K562 (cell line): ENCODE data around the gene ERICH2. TPM values are rescaled to one million over a fixed set of nuclear protein-coding genes. Genes with fewer than 3 reads are reported as not detected.

Experiments used
- ADNP ChIP-seq: fragments of 200-800 bp; sonication (Bioruptor generic); IDR thresholded peaks from 2 replicates; pipeline ENCODE4 v1.6.1; 2016; ENCODE audit warnings: missing genetic modification characterization, missing compliant biosample characterization
- ARID3A ChIP-seq: IDR thresholded peaks from 2 replicates; pipeline ENCODE4 v1.6.1; 2012; ENCODE audit warnings: low read depth, low read length, improper control_type of control experiment, borderline replicate concordance
- DEAF1 ChIP-seq: fragments of 450-650 bp; formaldehyde crosslinking; IDR thresholded peaks from 2 replicates; pipeline ENCODE4 v1.4.0; 2020; ENCODE audit warnings: mild to moderate bottlenecking, moderate library complexity
- DMBX1 ChIP-seq: fragments of 250-450 bp; sonication (Bioruptor Pico); IDR thresholded peaks from 2 replicates; pipeline ENCODE4 v1.8.0; 2022; ENCODE audit warnings: inconsistent platforms, mild to moderate bottlenecking, moderate library complexity, borderline replicate concordance
- FOXK1 ChIP-seq: sonication (generic); formaldehyde crosslinking; IDR thresholded peaks from 2 replicates; pipeline ENCODE4 v1.8.0; 2022; ENCODE audit warnings: missing genetic modification reagents, mild to moderate bottlenecking, borderline replicate concordance
- FOXK2 ChIP-seq, 2 experiments: fragments of 450-650 bp; IDR thresholded peaks in 1 of 2; conservative IDR thresholded peaks in 1 of 2; 2 replicates each; pipeline ENCODE4 v1.6.1; 2016; ENCODE audit warnings: low read depth in 2 of 2, mild to moderate bottlenecking in 1 of 2
- KDM1A ChIP-seq, 2 experiments: fragments of 450-650 bp; IDR thresholded peaks; 2 replicates each; pipeline ENCODE4 v1.6.1; 2016; ENCODE audit warnings: mild to moderate bottlenecking in 2 of 2
- MYC ChIP-seq, 2 experiments: fragments of 250-450 bp in 1 of 2; sonication (Bioruptor Pico) in 1 of 2; IDR thresholded peaks; 2 replicates each; pipeline versions ENCODE4 v1.5.1 to v1.6.1; 2012 to 2021; ENCODE audit warnings: low read depth in 2 of 2, borderline replicate concordance in 1 of 2, improper control_type of control experiment in 1 of 2, low read length in 1 of 2, mild to moderate bottlenecking in 1 of 2, moderate library complexity in 1 of 2
- NFRKB ChIP-seq: fragments of 450-650 bp; IDR thresholded peaks from 2 replicates; pipeline ENCODE4 v1.6.1; 2016; ENCODE audit warnings: low read depth
- NFXL1 ChIP-seq: fragments of 450-650 bp; formaldehyde crosslinking; IDR thresholded peaks from 2 replicates; pipeline ENCODE4 v1.4.0; 2021; ENCODE audit warnings: mild to moderate bottlenecking
- PHF21A ChIP-seq: fragments of 450-650 bp; IDR thresholded peaks from 2 replicates; pipeline ENCODE4 v1.6.1; 2017; ENCODE audit warnings: low read depth, borderline replicate concordance
- POLR2G ChIP-seq: fragments of 200-400 bp; formaldehyde crosslinking; IDR thresholded peaks from 2 replicates; pipeline ENCODE4 v1.6.1; 2017; ENCODE audit warnings: low read depth, mild to moderate bottlenecking, antibody characterized with exemption, low read length, moderate library complexity
- POLR3G ChIP-seq: IDR thresholded peaks from 2 replicates; pipeline ENCODE4 v1.6.1; 2011; ENCODE audit not compliant: insufficient read length, insufficient replicate concordance; ENCODE audit errors: extremely low read depth
- RCOR1 ChIP-seq, 2 experiments: IDR thresholded peaks; 2 replicates each; pipeline ENCODE4 v1.6.1; 2012; ENCODE audit warnings: low read depth in 2 of 2, low read length in 2 of 2, borderline replicate concordance in 1 of 2, improper control_type of control experiment in 1 of 2
- SMARCC2 ChIP-seq: fragments of 450-650 bp; IDR thresholded peaks from 2 replicates; pipeline ENCODE4 v1.6.1; 2017; ENCODE audit warnings: antibody characterized with exemption, moderate library complexity, mild to moderate bottlenecking, low read depth
- SNAPC5 ChIP-seq: fragments of 250-450 bp; sonication (Bioruptor Pico); IDR thresholded peaks from 2 replicates; pipeline ENCODE4 v1.8.0; 2021; ENCODE audit warnings: moderate library complexity, mild to moderate bottlenecking, inconsistent platforms
- SREBF1 ChIP-seq: fragments of 150-350 bp; IDR thresholded peaks from 2 replicates; pipeline ENCODE4 v1.6.1; 2014; ENCODE audit warnings: antibody characterized with exemption, low read depth, low read length, borderline replicate concordance
- SREBF2 ChIP-seq: sonication (generic); formaldehyde crosslinking; IDR thresholded peaks from 2 replicates; pipeline ENCODE4 v1.4.0; 2020; ENCODE audit warnings: mild to moderate bottlenecking, missing genetic modification reagents
- TAF9B ChIP-seq: fragments of 450-650 bp; IDR thresholded peaks from 2 replicates; pipeline ENCODE4 v1.6.1; 2018; ENCODE audit warnings: mild to moderate bottlenecking; ENCODE audit not compliant: partially characterized antibody
- TCF15 ChIP-seq: fragments of 250-450 bp; sonication (Bioruptor Pico); IDR thresholded peaks from 2 replicates; pipeline ENCODE4 v1.8.0; 2022; ENCODE audit warnings: moderate library complexity, mild to moderate bottlenecking, inconsistent platforms
- ZBTB26 ChIP-seq: fragments of 450-650 bp; formaldehyde crosslinking; IDR thresholded peaks from 2 replicates; pipeline ENCODE4 v1.4.0; 2022; ENCODE audit warnings: missing genetic modification characterization
- ZC3H11A ChIP-seq: IDR thresholded peaks from 2 replicates; pipeline ENCODE4 v1.6.1; 2012; ENCODE audit warnings: low read depth, low read length, improper control_type of control experiment
- ZNF146 ChIP-seq: IDR thresholded peaks from one replicate; pipeline ENCODE4 v1.6.1; 2018; ENCODE audit warnings: missing compliant biosample characterization; ENCODE audit not compliant: unreplicated experiment
- ZNF384 ChIP-seq: IDR thresholded peaks from 2 replicates; pipeline ENCODE4 v1.6.1; 2012; ENCODE audit warnings: low read depth, low read length, improper control_type of control experiment
- ZNF584 ChIP-seq: fragments of 200-800 bp; sonication (Bioruptor generic); IDR thresholded peaks from 2 replicates; pipeline ENCODE4 v1.6.1; 2016; ENCODE audit warnings: low read depth, mild to moderate bottlenecking, missing genetic modification characterization, missing compliant biosample characterization
- polyA plus RNA-seq, 8 experiments: library from polyadenylated mRNA; depleted of rRNA in 4 of 8; stranded (reverse) in 5 of 8; unstranded in 3 of 8; fragments of >200 nt; fragmentation: Nextera tagmentation in 2 of 8; fragmentation: Illumina TruSeq in 1 of 8; extraction: Ambion mirVana in 2 of 8; extraction: Trizol in 1 of 8; gene quantifications; 2 replicates each; pipeline versions ENCODE4 v1.2.1 to v1.2.3, GENCODE V29; 2011 to 2014; ENCODE audit warnings: inconsistent platforms in 1 of 8, missing spikeins in 1 of 8
- total RNA-seq, 7 experiments: library from RNA; depleted of rRNA in 6 of 7; stranded (reverse); fragments of >200 nt in 6 of 7; fragmentation: Illumina TruSeq in 2 of 7; extraction: Trizol in 2 of 7; gene quantifications; 2 replicates each; pipeline versions ENCODE4 v1.2.1 to v1.2.3, GENCODE V29; 2011 to 2021; ENCODE audit warnings: low replicate concordance in 1 of 7

The ERICH2 gene
- total and polyA plus RNA-seq, 9 of the 15 experiments (the other 6 are each of a cell fraction or from before 2014, with no cell fraction given): 0.85 to 2.4 (median 1.6) TPM

GRCh38 chr2:170747921-170748320 lies 22.3 kb upstream of the ERICH2 start (continued):
- TF ChIP-seq ARID3A (peak; percentile 90), MYC (IDR thresholded peaks at IDR 0.05; ENCODE audit: low read depth, low read length) (no peak), MYC (CRISPR knock-in tag; IDR thresholded peaks at IDR 0.05; ENCODE audit: borderline replicate concordance, low read depth) (no peak), SREBF2 (CRISPR knock-in tag) (no peak), TAF9B (no peak), ZBTB26 (CRISPR knock-in tag) (no peak), ZNF584 (CRISPR knock-in tag) (no peak), ADNP (no peak), POLR3G (no peak), DEAF1 (no peak), NFXL1 (CRISPR knock-in tag) (no peak), NFRKB (no peak), ZNF384 (peak; percentile 85), POLR2G (no peak), ZC3H11A (no peak), TCF15 (CRISPR knock-in tag) (no peak), RCOR1 (IDR thresholded peaks at IDR 0.05; ENCODE audit: borderline replicate concordance in 1 of 2, low read depth in 2 of 2, low read length in 2 of 2) (no peak; a peak in 1 of 4 replicates), FOXK2 (conservative IDR thresholded peaks at IDR 0.05 in 1 of 2, IDR thresholded peaks at IDR 0.05 in 1 of 2; ENCODE audit: low read depth in 2 of 2) (0 out of 4 replicates have a peak, but pooled peaks have one; percentile 40 to 60), FOXK1 (no peak), KDM1A (IDR thresholded peaks at IDR 0.05) (peak in 1 of 2 experiments; percentile 37; a peak in 1 of 4 replicates), SNAPC5 (no peak), SREBF1 (no peak), DMBX1 (CRISPR knock-in tag) (no peak), PHF21A (no peak), SMARCC2 (peak; percentile 75), ZNF146 (no peak)
